ENCODE data around the gene RAB15.

RAB15 gene

GRCh38 chr14:64971943-64972791, at the start of gene RAB15:
TSS of gene RAB15 (minus strand) at chr14:64972336. CDS start at chr14:64972076, 260 bp downstream.
- DNase-seq: no peak

GRCh38 chr14:65019944-65020566, 47.9 kb upstream of the RAB15 start:
- peak; percentile 56 for DNase-seq

GRCh38 chr14:65016471-65016870, 44.3 kb upstream of the RAB15 start:
- DNase-seq: no peak

- DNase-seq: no peak
Measured at GRCh38 chr14:65015391-65015790, 43.3 kb upstream of the RAB15 start.

GRCh38 chr14:65012353-65012752, 40.2 kb upstream of the RAB15 start:
- DNase-seq: no peak

- DNase-seq: no peak
Measured at GRCh38 chr14:65011538-65011937, 39.4 kb upstream of the RAB15 start.

GRCh38 chr14:65010211-65010931, 38.2 kb upstream of the RAB15 start:
- no peak for DNase-seq

GRCh38 chr14:65007202-65007601, 35.1 kb upstream of the RAB15 start:
- no peak for DNase-seq

- no peak for DNase-seq
Measured at GRCh38 chr14:65006261-65006721, 34.2 kb upstream of the RAB15 start.

- no peak for DNase-seq
Measured at GRCh38 chr14:65003394-65003793, 31.3 kb upstream of the RAB15 start.

GRCh38 chr14:65002586-65003210, 30.6 kb upstream of the RAB15 start:
- no peak for DNase-seq

GRCh38 chr14:65001723-65002122, 29.6 kb upstream of the RAB15 start:
- no peak for DNase-seq

- DNase-seq: no peak
Measured at GRCh38 chr14:65000898-65001591, 28.9 kb upstream of the RAB15 start.

GRCh38 chr14:64998455-64998931, 26.4 kb upstream of the RAB15 start:
- no peak for DNase-seq

- no peak for DNase-seq
Measured at GRCh38 chr14:64997108-64997794, 25.1 kb upstream of the RAB15 start.

- no peak for DNase-seq
Measured at GRCh38 chr14:64995291-64995690, 23.2 kb upstream of the RAB15 start.

GRCh38 chr14:64994540-64994939, 22.4 kb upstream of the RAB15 start:
- no peak for DNase-seq

GRCh38 chr14:64993266-64993930, 21.3 kb upstream of the RAB15 start:
- no peak for DNase-seq

GRCh38 chr14:64992328-64992885, 20.3 kb upstream of the RAB15 start:
- no peak for DNase-seq

- no peak for DNase-seq
Measured at GRCh38 chr14:64990939-64991338, 18.8 kb upstream of the RAB15 start.

- no peak for DNase-seq
Measured at GRCh38 chr14:64990296-64990695, 18.2 kb upstream of the RAB15 start.

Data from amniotic stem cell (primary cell).